ENCODE data around the gene CDC42SE2. TPM values are rescaled to one million over a fixed set of nuclear protein-coding genes. Genes with fewer than 3 reads are reported as not detected.

Gene CDC42SE2
- total RNA-seq, 2 experiments from 2014 or later, result 54.2 to 66.8 TPM

GRCh38 chr5:131430794-131431193, 166.9 kb downstream of the CDC42SE2 start:
- H3K79me2 ChIP-seq (ENCODE audit: insufficient read depth, low read depth, low read length), result no peaks in the 10 kb centered on the region
- H3K9me3 ChIP-seq (ENCODE audit: low read length), result no peaks in the 10 kb centered on the region
- no peak for TF ChIP-seq EZH2phosphoT487 (IDR thresholded peaks at IDR 0.05; ENCODE audit: borderline replicate concordance, low read depth, low read length)
- no peak for TF ChIP-seq CTCF (conservative IDR thresholded peaks at IDR 0.05; ENCODE audit: low read length)
- intact Hi-C loops (cut with micrococcal nuclease; ENCODE audit: unreplicated experiment), result no loop called here
- H3K4me1 ChIP-seq (ENCODE audit: insufficient read depth, low read length, poor library complexity, severe bottlenecking), result no peaks in the 10 kb centered on the region
- no peaks in the 10 kb centered on the region for H3K9me2 ChIP-seq (ENCODE audit: insufficient read depth, low read length)
- BruUV-seq (replicated peaks), result no TSS peak
- H3K4me2 ChIP-seq (ENCODE audit: low read length), result no peak overlapping the region
- no peak overlapping the region for H3K4me3 ChIP-seq (ENCODE audit: low read depth, low read length, poor library complexity, severe bottlenecking)
- peaks cover 99% of the 10 kb centered on the region for H3K36me3 ChIP-seq (ENCODE audit: insufficient read depth, low read length)
- no peak overlapping the region for H3K27ac ChIP-seq (ENCODE audit: low read depth, low read length, poor library complexity, severe bottlenecking)
- no peak for DNase-seq (ENCODE audit: low spot score)
- no peak overlapping the region for H2AFZ ChIP-seq (ENCODE audit: low read length)
- POLR2A ChIA-PET, result interaction anchor here (0.6 to 0.7 kb wide), 2 partner anchors 72 to 576 kb away, joined by 3 to 4 read pairs; no protein-coding TSS in a partner anchor
- H4K20me1 ChIP-seq (ENCODE audit: insufficient read depth, low read length), result no peaks in the 10 kb centered on the region; the same call in 1 of the 2 replicates
- CTCF ChIA-PET (ENCODE audit: unreplicated experiment), result no interaction called here

- CTCF ChIA-PET (ENCODE audit: unreplicated experiment), result no interaction called here
- H4K20me1 ChIP-seq (ENCODE audit: insufficient read depth, low read length), result no peaks in the 10 kb centered on the region; the same call in 1 of the 2 replicates
- BruUV-seq (replicated peaks), result no TSS peak
- no peaks in the 10 kb centered on the region for H3K79me2 ChIP-seq (ENCODE audit: insufficient read depth, low read depth, low read length)
- DNase-seq (ENCODE audit: low spot score), result no peak
- no peak overlapping the region for H2AFZ ChIP-seq (ENCODE audit: low read length)
- no peak overlapping the region for H3K4me3 ChIP-seq (ENCODE audit: low read depth, low read length, poor library complexity, severe bottlenecking)
- intact Hi-C loops (cut with micrococcal nuclease; ENCODE audit: unreplicated experiment), result no loop called here
- H3K4me2 ChIP-seq (ENCODE audit: low read length), result no peak overlapping the region
- no peaks in the 10 kb centered on the region for H3K9me3 ChIP-seq (ENCODE audit: low read length)
- no peak overlapping the region for H3K27ac ChIP-seq (ENCODE audit: low read depth, low read length, poor library complexity, severe bottlenecking)
- no peaks in the 10 kb centered on the region for H3K4me1 ChIP-seq (ENCODE audit: insufficient read depth, low read length, poor library complexity, severe bottlenecking)
- TF ChIP-seq EZH2phosphoT487 (IDR thresholded peaks at IDR 0.05; ENCODE audit: borderline replicate concordance, low read depth, low read length) (no peak), CTCF (conservative IDR thresholded peaks at IDR 0.05; ENCODE audit: low read length) (no peak)
- no peaks in the 10 kb centered on the region for H3K9me2 ChIP-seq (ENCODE audit: insufficient read depth, low read length)
- H3K36me3 ChIP-seq (ENCODE audit: insufficient read depth, low read length), result peaks cover 99% of the 10 kb centered on the region
- POLR2A ChIA-PET, result no interaction called here
These were observed 167.9 kb downstream of the CDC42SE2 start for GRCh38 chr5:131431794-131432193.

GRCh38 chr5:131433109-131433508, 169.3 kb downstream of the CDC42SE2 start:
- CTCF ChIA-PET (ENCODE audit: unreplicated experiment), result no interaction called here
- no peaks in the 10 kb centered on the region for H3K79me2 ChIP-seq (ENCODE audit: insufficient read depth, low read depth, low read length)
- TF ChIP-seq CTCF (conservative IDR thresholded peaks at IDR 0.05; ENCODE audit: low read length) (no peak), EZH2phosphoT487 (IDR thresholded peaks at IDR 0.05; ENCODE audit: borderline replicate concordance, low read depth, low read length) (no peak)
- H3K9me2 ChIP-seq (ENCODE audit: insufficient read depth, low read length), result no peaks in the 10 kb centered on the region
- BruUV-seq (replicated peaks), result no TSS peak
- no peak overlapping the region for H3K27ac ChIP-seq (ENCODE audit: low read depth, low read length, poor library complexity, severe bottlenecking)
- no peak overlapping the region for H3K4me3 ChIP-seq (ENCODE audit: low read depth, low read length, poor library complexity, severe bottlenecking)
- no peaks in the 10 kb centered on the region for H3K9me3 ChIP-seq (ENCODE audit: low read length)
- no peak overlapping the region for H2AFZ ChIP-seq (ENCODE audit: low read length)
- DNase-seq (ENCODE audit: low spot score), result no peak
- no peaks in the 10 kb centered on the region for H3K4me1 ChIP-seq (ENCODE audit: insufficient read depth, low read length, poor library complexity, severe bottlenecking)
- no peaks in the 10 kb centered on the region; the same call in 1 of the 2 replicates for H4K20me1 ChIP-seq (ENCODE audit: insufficient read depth, low read length)
- no peak overlapping the region for H3K4me2 ChIP-seq (ENCODE audit: low read length)
- intact Hi-C loops (cut with micrococcal nuclease; ENCODE audit: unreplicated experiment), result no loop called here
- POLR2A ChIA-PET, result no interaction called here
- peaks cover 99% of the 10 kb centered on the region for H3K36me3 ChIP-seq (ENCODE audit: insufficient read depth, low read length)
